Keratinocyte (primary cell): Measurements from ENCODE around the gene FBXL2. TPM values are rescaled to one million over a fixed set of nuclear protein-coding genes. Genes with fewer than 3 reads are reported as not detected.

Experiments
- DNase-seq: peaks from one replicate; pipeline ENCODE4 v3.0.0-alpha.2; 2011; ENCODE audit warnings: low read depth, missing footprints, low spot score
- FAIRE-seq: peaks from 2 replicates; lab custom pipeline; 2011; peaks lifted over from hg19 to GRCh38; lab: Jason Lieb, UNC
- H2AFZ ChIP-seq: 2 replicates; pipeline ENCODE4 v1.6.0; 2012; ENCODE audit warnings: low read length, control low read depth, inconsistent platforms; ENCODE audit not compliant: control insufficient read depth
- H3K27ac ChIP-seq: 2 replicates; pipeline ENCODE4 v1.5.1; 2011; ENCODE audit warnings: low read length; ENCODE audit not compliant: control insufficient read depth, insufficient read depth
- H3K27me3 ChIP-seq: 3 replicates; pipeline ENCODE4 v1.6.0; 2011; ENCODE audit warnings: low read length; ENCODE audit not compliant: control insufficient read depth, insufficient read depth; ENCODE audit errors: extremely low read depth
- H3K36me3 ChIP-seq, 2 experiments: 2 replicates in 1 of 2; 3 replicates in 1 of 2; pipeline ENCODE4 v1.5.1; 2011; ENCODE audit warnings: low read length in 2 of 2, mild to moderate bottlenecking in 1 of 2; ENCODE audit not compliant: control insufficient read depth in 2 of 2, insufficient read depth in 2 of 2; ENCODE audit errors: extremely low read depth in 1 of 2
- H3K4me1 ChIP-seq: 3 replicates; pipeline ENCODE4 v1.5.1; 2011; ENCODE audit warnings: low read length; ENCODE audit not compliant: control insufficient read depth, insufficient read depth; ENCODE audit errors: extremely low read depth
- H3K4me2 ChIP-seq: 3 replicates; pipeline ENCODE4 v1.6.0; 2011; ENCODE audit warnings: low read depth, low read length; ENCODE audit not compliant: control insufficient read depth, insufficient read depth; ENCODE audit errors: extremely low read depth
- H3K4me3 ChIP-seq, 3 experiments: fragments of 200-600 bp in 1 of 3; sonication (generic) in 1 of 3; 2 replicates in 2 of 3; 3 replicates in 1 of 3; pipeline ENCODE4 v1.5.1; 2011 to 2016; ENCODE audit warnings: low read length in 3 of 3, mild to moderate bottlenecking in 3 of 3, control low read depth in 2 of 3, inconsistent platforms in 1 of 3, low read depth in 1 of 3, mixed read lengths in 1 of 3, mixed run types in 1 of 3, moderate library complexity in 1 of 3; ENCODE audit not compliant: control insufficient read depth in 2 of 3, insufficient read depth in 2 of 3; ENCODE audit errors: extremely low read depth in 1 of 3
- H3K79me2 ChIP-seq: 2 replicates; pipeline ENCODE4 v1.6.0; 2012; ENCODE audit warnings: low read length; ENCODE audit not compliant: control insufficient read depth, insufficient read depth
- H3K9ac ChIP-seq: 3 replicates; pipeline ENCODE4 v1.6.0; 2011; ENCODE audit warnings: low read length; ENCODE audit not compliant: control insufficient read depth, insufficient read depth; ENCODE audit errors: extremely low read depth
- H3K9me1 ChIP-seq: 3 replicates; pipeline ENCODE4 v1.6.0; 2011; ENCODE audit warnings: low read length; ENCODE audit not compliant: control insufficient read depth, insufficient read depth; ENCODE audit errors: extremely low read depth
- H3K9me3 ChIP-seq: 2 replicates; pipeline ENCODE4 v1.5.1; 2012; ENCODE audit warnings: low read depth, low read length; ENCODE audit not compliant: control insufficient read depth
- H4K20me1 ChIP-seq: 3 replicates; pipeline ENCODE4 v1.6.0; 2011; ENCODE audit warnings: low read length; ENCODE audit not compliant: control insufficient read depth, insufficient read depth; ENCODE audit errors: extremely low read depth
- CTCF ChIP-seq, 3 experiments: IDR thresholded peaks in 1 of 3; conservative IDR thresholded peaks in 1 of 3; optimal IDR thresholded peaks in 1 of 3; 2 replicates in 2 of 3; 3 replicates in 1 of 3; pipeline versions ENCODE3 to v1.5.1; 2011; ENCODE audit warnings: low read length in 3 of 3, mild to moderate bottlenecking in 3 of 3, moderate library complexity in 2 of 3, control low read depth in 1 of 3, inconsistent platforms in 1 of 3; ENCODE audit not compliant: insufficient read depth in 2 of 3; ENCODE audit errors: extremely low read depth in 1 of 3
- EZH2 ChIP-seq: IDR thresholded peaks from one replicate; pipeline ENCODE4 v1.6.1; 2012; ENCODE audit warnings: inconsistent platforms, mild to moderate bottlenecking, low read length, moderate library complexity
- dilution Hi-C: fragments of 300-500 bp; cut with MboI; formaldehyde crosslinking; loops from one replicate; pipeline ENCODE4 v1.7.0; 2020; ENCODE audit warnings: low sequenced_read_pairs; ENCODE audit not compliant: extremely low pct_ligation_motif_present
- polyA plus RNA-seq, 5 experiments: library from polyadenylated mRNA; depleted of rRNA in 3 of 5; stranded (reverse) in 3 of 5; stranded (forward) in 1 of 5; unstranded in 1 of 5; fragments of >200 nt; gene quantifications; 1 replicate in 1 of 5; 2 replicates in 3 of 5; 3 replicates in 1 of 5; pipeline versions ENCODE4 v1.2.1 to v1.2.3, GENCODE V29; 2011 to 2012; ENCODE audit warnings: missing spikeins in 2 of 5, low read depth in 1 of 5, low replicate concordance in 1 of 5

The FBXL2 gene
- polyA plus RNA-seq, 1 donor (not counting 4 experiments of a cell fraction or from before 2014, with no cell fraction given) = 25.9 TPM

GRCh38 chr3:33419948-33420347 lies 142.7 kb downstream of the FBXL2 start:
- H3K4me3 ChIP-seq = no peak overlapping the region
- no peak for FAIRE-seq
- H3K9ac ChIP-seq = no peak overlapping the region
- H2AFZ ChIP-seq = no peak overlapping the region
- H3K4me1 ChIP-seq = peaks cover 10% of the 10 kb centered on the region
- DNase-seq = no peak
- H3K9me3 ChIP-seq = no peaks in the 10 kb centered on the region
- no peaks in the 10 kb centered on the region for H3K27me3 ChIP-seq
- dilution Hi-C loops = no loop called here
- H4K20me1 ChIP-seq = no peaks in the 10 kb centered on the region
- peaks cover 8 to 13% of the 10 kb centered on the region in 2 experiments for H3K36me3 ChIP-seq
- no peak overlapping the region for H3K4me2 ChIP-seq
- H3K9me1 ChIP-seq = no peaks in the 10 kb centered on the region
- TF ChIP-seq CTCF (optimal IDR thresholded peaks at IDR 0.05 in 1 of 3, IDR thresholded peaks at IDR 0.05 in 1 of 3, conservative IDR thresholded peaks at IDR 0.05 in 1 of 3; ENCODE audit: extremely low read depth in 1 of 3, insufficient read depth in 2 of 3, low read length in 3 of 3) (no peak), EZH2 (no peak)
- H3K27ac ChIP-seq = no peak overlapping the region
- peaks cover 38% of the 10 kb centered on the region for H3K79me2 ChIP-seq

GRCh38 chr3:33420966-33421365 lies 143.7 kb downstream of the FBXL2 start:
- dilution Hi-C loops = no loop called here
- peaks cover 41% of the 10 kb centered on the region for H3K79me2 ChIP-seq
- H3K9ac ChIP-seq = no peak overlapping the region

More at GRCh38 chr3:33420966-33421365, 143.7 kb downstream of the FBXL2 start:
- no peak for DNase-seq
- Histone ChIP-seq H4K20me1 (no peaks in the 10 kb centered on the region), H3K36me3 (peaks cover 8 to 9% of the 10 kb centered on the region in 2 experiments), H3K4me1 (peaks cover 10% of the 10 kb centered on the region), H2AFZ (no peak overlapping the region), H3K9me3 (no peaks in the 10 kb centered on the region), H3K4me2 (no peak overlapping the region), H3K27ac (no peak overlapping the region), H3K27me3 (no peaks in the 10 kb centered on the region), H3K4me3 (no peak overlapping the region), H3K9me1 (no peaks in the 10 kb centered on the region)
- no peak for TF ChIP-seq CTCF (optimal IDR thresholded peaks at IDR 0.05 in 1 of 3, IDR thresholded peaks at IDR 0.05 in 1 of 3, conservative IDR thresholded peaks at IDR 0.05 in 1 of 3; ENCODE audit: extremely low read depth in 1 of 3, insufficient read depth in 2 of 3, low read length in 3 of 3)
- no peak for TF ChIP-seq EZH2
- FAIRE-seq = no peak
